Vagina (tissue), 2 donors: Measurements from ENCODE around the gene MGLL. TPM values are rescaled to one million over a fixed set of nuclear protein-coding genes. Genes with fewer than 3 reads are reported as not detected.

Experiments
- DNase-seq, 2 donors: peaks; one replicate each; pipeline ENCODE4 v3.0.0-alpha.2; 2017; ENCODE audit errors: extremely low spot score in 2 of 2
- H3K27ac ChIP-seq: fragments of 200-600 bp; sonication (generic); one replicate; pipeline ENCODE4 v1.5.1; 2019
- H3K27me3 ChIP-seq: fragments of 200-600 bp; sonication (generic); one replicate; pipeline ENCODE4 v1.5.1; 2019
- H3K36me3 ChIP-seq, 2 donors: fragments of 200-600 bp; sonication (generic); one replicate each; pipeline ENCODE4 v1.5.1; 2017 to 2019
- H3K4me1 ChIP-seq: fragments of 200-600 bp; sonication (generic); one replicate; pipeline ENCODE4 v1.5.1; 2019
- H3K4me3 ChIP-seq, 2 donors: fragments of 200-600 bp; sonication (generic); 1 replicate in 1 of 2; 2 replicates in 1 of 2; pipeline ENCODE4 v1.5.1; 2016 to 2019
- H3K9me3 ChIP-seq: fragments of 200-600 bp; sonication (generic); one replicate; pipeline ENCODE4 v1.5.1; 2019
- POLR2A ChIP-seq, 2 donors: fragments of 450-650 bp; IDR thresholded peaks; one replicate each; pipeline ENCODE4 v1.6.1; 2017; ENCODE audit warnings: antibody characterized with exemption in 2 of 2, mild to moderate bottlenecking in 2 of 2, moderate library complexity in 2 of 2
- POLR2AphosphoS5 ChIP-seq, 2 donors: sonication (generic); formaldehyde crosslinking; IDR thresholded peaks; one replicate each; pipeline ENCODE4 v1.9.0; 2017; ENCODE audit warnings: antibody characterized with exemption in 2 of 2, mild to moderate bottlenecking in 2 of 2, low read depth in 1 of 2; ENCODE audit not compliant: insufficient read depth in 1 of 2
- intact Hi-C: fragments of 100-400 bp; cut with DNase I; formaldehyde crosslinking; loops from one replicate; pipeline ENCODE4 v1.15.1; 2023
- total RNA-seq: library from RNA; depleted of rRNA; stranded (reverse); fragments of >200 nt; gene quantifications from one replicate; pipeline ENCODE4 v1.2.3, GENCODE V29; 2016
- TF ChIP-seq, protein P1 (sequence below), 3 experiments: fragments of 450-650 bp in 2 of 3; fragments of 200-600 bp in 1 of 3; sonication (generic) in 1 of 3; IDR thresholded peaks; one replicate each; pipeline ENCODE4 v1.5.1; 2017 to 2019; ENCODE audit warnings: antibody characterized with exemption in 3 of 3, mild to moderate bottlenecking in 2 of 3, moderate library complexity in 2 of 3

MGLL gene
- total RNA-seq, 1 donor from 2014 or later: 35.6 TPM

DNA sequence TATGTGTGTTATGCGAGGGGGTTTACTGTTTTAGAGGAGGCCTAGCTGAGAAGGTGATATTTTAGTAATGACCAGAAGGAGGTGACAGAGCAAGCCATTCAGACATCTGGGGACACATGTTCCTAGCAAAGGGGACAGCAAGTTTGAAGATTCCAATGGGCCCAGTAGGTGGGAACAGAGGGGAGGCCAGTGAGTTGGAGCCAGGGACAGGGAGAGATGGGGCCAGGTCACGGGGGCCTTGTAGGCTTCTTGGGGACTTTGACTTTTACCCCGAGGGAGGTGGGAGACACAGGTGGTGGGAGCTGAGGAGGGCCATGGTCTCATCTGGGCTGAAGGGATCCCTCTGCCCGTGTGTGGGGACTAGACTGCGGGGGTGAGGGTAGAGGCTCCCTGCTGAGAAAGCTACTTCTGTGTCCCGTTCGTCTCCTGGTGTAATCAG, 72.5 kb downstream of the MGLL start:
- H3K36me3 ChIP-seq: no peaks in the 10 kb centered on the region
- TF ChIP-seq, protein P1, sequence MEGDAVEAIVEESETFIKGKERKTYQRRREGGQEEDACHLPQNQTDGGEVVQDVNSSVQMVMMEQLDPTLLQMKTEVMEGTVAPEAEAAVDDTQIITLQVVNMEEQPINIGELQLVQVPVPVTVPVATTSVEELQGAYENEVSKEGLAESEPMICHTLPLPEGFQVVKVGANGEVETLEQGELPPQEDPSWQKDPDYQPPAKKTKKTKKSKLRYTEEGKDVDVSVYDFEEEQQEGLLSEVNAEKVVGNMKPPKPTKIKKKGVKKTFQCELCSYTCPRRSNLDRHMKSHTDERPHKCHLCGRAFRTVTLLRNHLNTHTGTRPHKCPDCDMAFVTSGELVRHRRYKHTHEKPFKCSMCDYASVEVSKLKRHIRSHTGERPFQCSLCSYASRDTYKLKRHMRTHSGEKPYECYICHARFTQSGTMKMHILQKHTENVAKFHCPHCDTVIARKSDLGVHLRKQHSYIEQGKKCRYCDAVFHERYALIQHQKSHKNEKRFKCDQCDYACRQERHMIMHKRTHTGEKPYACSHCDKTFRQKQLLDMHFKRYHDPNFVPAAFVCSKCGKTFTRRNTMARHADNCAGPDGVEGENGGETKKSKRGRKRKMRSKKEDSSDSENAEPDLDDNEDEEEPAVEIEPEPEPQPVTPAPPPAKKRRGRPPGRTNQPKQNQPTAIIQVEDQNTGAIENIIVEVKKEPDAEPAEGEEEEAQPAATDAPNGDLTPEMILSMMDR (IDR thresholded peaks at IDR 0.05): no peak
- no peak for TF ChIP-seq POLR2AphosphoS5 (IDR thresholded peaks at IDR 0.05; ENCODE audit: insufficient read depth in 1 of 2, low read depth in 1 of 2)
- TF ChIP-seq POLR2A (IDR thresholded peaks at IDR 0.05): no peak
- peak overlapping the region; percentile 5 for H3K27ac ChIP-seq
- no peak for DNase-seq
- intact Hi-C loops: loop anchor here (10.0 kb wide), 2 partner anchors 55 to 75 kb away; partner anchors contain the start of gene MGLL
- H3K4me1 ChIP-seq: peaks cover 34% of the 10 kb centered on the region
- no peaks in the 10 kb centered on the region for H3K27me3 ChIP-seq
- no peak overlapping the region for H3K4me3 ChIP-seq
- H3K9me3 ChIP-seq: no peaks in the 10 kb centered on the region

DNA sequence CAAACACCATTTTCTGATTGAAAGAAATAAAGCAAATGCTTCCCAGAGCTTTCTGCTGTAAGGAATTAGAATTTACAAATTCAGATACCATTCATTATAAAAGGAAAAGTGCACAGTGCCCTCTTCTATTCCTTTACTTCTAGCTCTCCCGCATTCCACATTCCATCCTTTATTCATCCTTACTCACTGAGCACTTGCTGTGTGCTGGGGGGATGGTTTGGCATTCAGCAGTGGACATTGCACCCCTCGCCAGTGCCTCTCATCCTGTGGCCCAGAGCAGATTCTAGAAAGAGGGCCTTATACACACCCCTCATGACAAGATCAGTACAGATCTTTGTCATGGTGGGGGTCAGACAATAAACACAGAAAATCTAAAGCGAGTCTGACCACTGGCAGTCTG, 73.0 kb downstream of the MGLL start:
- TF ChIP-seq POLR2AphosphoS5 (IDR thresholded peaks at IDR 0.05; ENCODE audit: insufficient read depth in 1 of 2, low read depth in 1 of 2): no peak
- TF ChIP-seq, protein P1 (IDR thresholded peaks at IDR 0.05): no peak
- TF ChIP-seq POLR2A (IDR thresholded peaks at IDR 0.05): no peak
- H3K36me3 ChIP-seq: no peaks in the 10 kb centered on the region
- no peaks in the 10 kb centered on the region for H3K9me3 ChIP-seq
- peak overlapping the region; percentile 5 for H3K27ac ChIP-seq
- DNase-seq: no peak
- no peak overlapping the region for H3K4me3 ChIP-seq
- H3K4me1 ChIP-seq: peaks cover 37% of the 10 kb centered on the region
- H3K27me3 ChIP-seq: no peaks in the 10 kb centered on the region
- intact Hi-C loops: loop anchor here (10.0 kb wide), 2 partner anchors 55 to 75 kb away; partner anchors contain the start of gene MGLL

DNA sequence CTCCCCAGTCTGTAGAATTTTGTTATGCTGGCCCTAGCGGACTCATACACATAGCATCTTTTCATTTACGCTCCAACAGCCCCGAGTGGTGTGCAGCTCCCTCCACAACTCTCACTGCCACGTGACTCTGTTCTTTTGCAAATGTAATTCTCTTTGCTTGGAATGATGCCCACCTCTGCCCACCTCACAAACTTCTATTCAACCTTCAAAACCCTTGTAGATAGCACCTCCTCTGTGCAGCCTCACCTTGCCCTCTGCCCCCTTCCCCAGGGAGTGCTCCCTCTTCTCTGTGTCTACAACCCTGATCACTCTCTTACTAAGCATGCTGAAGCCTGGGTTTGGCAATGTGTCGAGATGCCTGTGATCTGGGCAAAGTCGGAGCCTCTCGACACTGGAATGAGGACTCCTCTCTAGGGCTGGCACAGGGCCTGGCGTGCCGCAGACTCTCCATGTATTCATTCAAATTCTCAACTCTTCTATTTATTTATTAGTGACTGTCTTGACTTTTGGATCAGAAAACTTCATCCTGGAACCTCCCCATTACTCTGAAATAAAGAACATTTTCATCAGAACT, 73.5 kb downstream of the MGLL start:
- intact Hi-C loops: loop anchor here (10.0 kb wide), 2 partner anchors 54 to 76 kb away; partner anchors contain the start of gene MGLL
- no peak for DNase-seq
- Histone ChIP-seq H3K4me3 (no peak overlapping the region), H3K4me1 (peaks cover 41% of the 10 kb centered on the region), H3K36me3 (no peaks in the 10 kb centered on the region), H3K9me3 (no peaks in the 10 kb centered on the region), H3K27ac (peak overlapping the region; percentile 76), H3K27me3 (no peaks in the 10 kb centered on the region)
- TF ChIP-seq POLR2AphosphoS5 (IDR thresholded peaks at IDR 0.05; ENCODE audit: insufficient read depth in 1 of 2, low read depth in 1 of 2) (no peak), POLR2A (IDR thresholded peaks at IDR 0.05) (no peak)
- TF ChIP-seq, protein P1 (IDR thresholded peaks at IDR 0.05): no peak

DNA sequence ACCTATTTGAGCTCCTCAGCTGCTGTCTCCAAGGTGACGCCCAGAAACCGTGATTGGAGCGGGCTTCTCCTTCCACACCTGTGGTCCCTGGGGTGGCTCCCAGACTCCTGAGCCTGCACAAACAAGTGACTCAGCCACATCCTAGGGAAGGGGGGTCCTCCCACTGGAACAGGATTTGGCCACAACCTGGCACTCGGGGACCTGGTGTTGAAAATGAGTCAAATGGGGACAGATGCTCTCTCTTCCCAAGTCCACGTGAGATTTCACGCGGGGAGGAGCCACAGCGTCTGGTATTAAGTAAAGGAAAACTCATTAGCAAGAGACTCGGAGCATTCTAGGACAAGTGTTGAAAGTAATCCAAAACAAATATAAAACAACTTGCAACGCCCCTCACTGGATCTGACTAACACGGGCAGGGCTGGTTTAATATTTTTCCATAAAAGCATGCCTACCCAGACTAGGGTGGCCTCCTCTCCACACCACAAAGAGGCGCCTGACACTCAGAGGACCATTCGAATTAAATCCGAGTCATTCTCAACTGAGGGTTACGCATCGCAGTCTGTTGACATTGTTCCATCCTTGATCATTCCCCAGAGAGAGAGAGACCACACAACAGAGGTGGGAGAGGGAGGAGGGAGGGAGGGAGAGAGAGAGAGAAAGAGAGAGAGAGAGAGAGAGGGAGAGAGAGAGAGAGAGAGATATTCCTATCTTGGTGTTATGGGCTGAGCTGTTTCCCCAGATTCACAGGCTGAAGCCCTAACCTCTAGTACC, 74.4 kb downstream of the MGLL start:
- TF ChIP-seq, protein P1 (IDR thresholded peaks at IDR 0.05): no peak
- peak; percentile 43 to 80 for TF ChIP-seq POLR2AphosphoS5 (IDR thresholded peaks at IDR 0.05; ENCODE audit: insufficient read depth in 1 of 2, low read depth in 1 of 2)
- H3K9me3 ChIP-seq: no peaks in the 10 kb centered on the region
- no peak for DNase-seq
- no peaks in the 10 kb centered on the region for H3K27me3 ChIP-seq
- H3K4me1 ChIP-seq: peaks cover 47% of the 10 kb centered on the region
- H3K27ac ChIP-seq: peak overlapping the region; percentile 76
- no peaks in the 10 kb centered on the region for H3K36me3 ChIP-seq
- intact Hi-C loops: loop anchor here (10.0 kb wide), 2 partner anchors 53 to 77 kb away; partner anchors contain the start of gene MGLL
- H3K4me3 ChIP-seq: no peak overlapping the region
